Kidney tubule cell (primary cell): Measurements from ENCODE around the gene ILDR2.

ENCODE experiments used
- DNase-seq: peaks from one replicate; pipeline ENCODE4 v3.0.0-alpha.2; 2018; ENCODE audit warnings: low spot score

ILDR2 gene

DNA sequence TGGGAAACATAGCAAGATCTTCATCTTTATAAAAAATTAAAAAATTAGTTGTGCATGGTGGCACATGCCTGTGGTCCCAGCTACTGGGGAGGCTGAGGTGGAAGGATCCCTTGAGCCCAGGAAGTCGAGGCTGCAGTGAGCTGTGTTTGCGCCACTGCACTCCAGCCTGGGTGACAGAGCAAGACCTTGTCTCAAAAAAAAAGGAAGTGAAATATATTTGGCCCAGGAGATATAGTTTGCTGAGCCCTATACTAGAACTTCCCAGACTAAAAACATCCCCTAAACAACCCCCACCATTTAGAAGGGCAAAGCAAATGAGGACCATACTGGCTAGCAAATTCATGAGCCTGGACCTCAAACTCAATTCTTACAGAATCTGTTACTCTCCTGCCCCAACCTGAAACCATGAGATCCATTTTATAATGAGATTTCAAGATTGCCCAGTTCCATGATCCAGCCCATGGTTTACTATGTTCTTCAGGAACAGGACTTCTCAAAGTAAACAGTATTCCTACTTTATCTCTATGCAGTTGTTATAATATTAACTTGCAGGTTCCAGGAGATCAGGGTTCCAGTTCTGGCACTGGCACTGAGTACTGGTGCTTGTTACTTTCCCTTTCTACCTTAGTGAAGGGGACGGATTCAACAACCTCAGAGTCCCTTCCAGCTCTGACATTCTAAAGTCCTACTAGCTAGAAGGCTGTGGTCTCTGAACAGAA is 50.4 kb downstream of the ILDR2 start:
- peak; percentile 42 for DNase-seq

DNA sequence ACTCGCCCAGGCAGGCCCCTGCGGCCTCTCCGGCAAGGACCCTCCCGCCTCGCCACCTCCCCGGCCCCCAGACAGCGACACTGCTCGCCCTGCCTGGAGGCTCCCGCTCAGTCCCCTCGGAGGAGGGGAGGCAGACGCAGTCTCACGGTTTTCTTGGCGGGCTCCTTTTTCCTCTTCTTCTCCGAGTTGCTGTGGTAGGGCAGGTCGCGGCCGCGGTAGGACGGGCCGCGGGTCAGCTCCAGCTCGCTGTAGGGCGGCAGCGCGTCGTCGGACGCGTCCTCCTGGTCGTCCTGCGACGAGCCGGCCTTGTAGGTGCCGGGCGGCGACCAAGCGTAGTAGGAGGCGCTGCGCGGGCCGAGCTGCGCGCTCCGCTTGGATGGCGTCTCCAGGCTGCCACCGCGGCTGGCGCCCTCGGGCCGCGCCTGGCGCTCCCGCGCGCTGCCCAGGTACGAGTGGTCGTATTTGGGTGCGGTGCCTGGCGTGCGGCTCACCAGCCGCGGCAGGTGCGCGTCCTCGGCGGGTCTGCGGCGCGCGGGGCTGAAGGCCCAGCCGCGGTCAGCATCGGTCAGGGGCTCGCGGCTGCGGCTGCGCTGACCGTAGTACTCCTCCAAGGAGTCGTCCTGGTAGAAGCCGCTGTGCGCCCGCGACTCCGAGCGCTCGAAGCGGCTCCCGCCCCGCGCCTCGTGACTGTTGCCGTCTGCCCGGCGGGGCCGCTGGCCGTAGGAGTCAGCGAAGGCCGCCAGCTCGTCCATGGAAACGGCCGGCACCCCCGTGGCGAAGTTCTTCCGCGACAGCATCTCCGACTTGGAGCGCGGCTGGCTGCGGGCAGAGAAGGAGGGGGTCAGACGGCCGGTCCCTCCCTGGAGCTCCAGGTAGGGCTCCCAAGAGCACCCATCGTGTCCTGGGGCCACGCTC is 54.5 kb downstream of the ILDR2 start:
- DNase-seq = peak; percentile 45

DNA sequence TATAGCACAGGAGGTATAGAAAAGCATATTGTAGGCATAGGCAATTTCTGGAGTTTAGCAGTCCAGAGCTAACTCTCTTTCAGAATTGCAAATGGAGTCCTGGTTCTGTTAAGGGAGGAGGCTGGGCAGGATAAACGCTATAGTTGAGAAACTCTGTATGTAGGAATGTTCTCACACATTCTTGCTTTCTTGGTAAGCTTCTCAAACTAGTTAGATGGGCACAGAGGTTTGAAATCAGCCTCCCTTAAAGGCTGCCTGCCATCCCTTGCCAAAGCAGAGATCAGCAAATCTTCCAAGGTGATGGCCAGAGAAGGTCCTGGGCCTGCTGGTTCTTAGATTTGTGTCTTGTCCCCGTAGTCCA is 56.4 kb downstream of the ILDR2 start:
- no peak for DNase-seq

DNA sequence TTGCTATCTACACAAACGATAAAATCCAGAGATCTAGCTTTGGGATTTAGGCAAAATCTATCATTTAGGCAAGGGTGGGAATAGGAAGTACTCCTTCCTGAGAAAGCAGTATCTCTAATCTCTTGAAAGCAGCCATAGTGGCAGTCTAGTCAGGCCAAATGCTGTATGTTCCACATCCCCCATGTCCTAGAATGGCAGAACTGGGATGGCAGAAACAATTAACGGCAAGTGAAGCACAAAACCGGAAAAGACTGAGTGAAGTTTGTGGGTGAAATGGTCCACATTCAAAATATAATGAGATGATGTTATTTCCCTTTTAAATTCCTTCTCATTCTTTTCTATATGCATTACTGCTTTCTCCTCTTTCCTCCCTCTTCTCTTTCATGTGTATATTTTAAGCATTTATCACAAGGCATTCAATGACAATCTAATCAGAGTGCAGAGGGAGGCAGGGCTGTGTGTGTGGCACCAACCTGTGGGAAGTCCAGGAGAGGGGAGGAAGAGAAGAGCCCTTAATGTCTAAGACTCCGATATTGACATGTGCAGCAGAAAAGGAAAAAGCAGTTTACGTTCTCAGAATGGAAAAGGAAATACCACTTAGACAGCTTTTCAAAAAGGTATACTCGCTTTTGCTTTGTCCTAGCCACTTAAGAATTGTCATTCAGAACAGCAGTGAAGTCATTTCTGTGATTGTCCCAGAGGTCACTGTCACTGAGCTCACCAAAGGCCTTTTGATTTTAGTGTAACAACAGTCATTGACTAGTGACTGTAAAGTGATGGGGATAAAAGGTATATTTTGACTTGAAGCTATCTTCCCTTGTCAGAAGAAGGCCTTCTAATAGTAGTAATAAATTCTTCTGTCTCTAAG is 57.0 kb downstream of the ILDR2 start:
- DNase-seq = no peak

DNA sequence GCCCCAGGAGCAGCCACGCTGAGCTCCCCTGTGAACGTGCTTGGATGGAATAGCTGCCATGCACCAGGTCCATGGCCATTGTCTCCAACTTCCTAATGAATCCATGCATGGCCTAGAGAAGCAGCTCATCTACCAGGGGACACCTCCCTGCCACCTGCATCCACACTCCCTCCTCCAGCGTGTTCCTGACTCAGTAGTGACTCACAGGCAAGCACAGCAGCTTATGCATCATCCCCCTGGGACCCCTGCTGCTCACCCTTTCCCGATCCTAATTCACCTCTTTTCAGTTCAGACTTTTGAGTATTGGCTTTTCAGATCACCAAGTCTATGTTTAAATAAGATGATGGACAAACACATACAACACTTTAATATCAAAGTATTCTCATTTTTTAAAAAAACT is 59.4 kb downstream of the ILDR2 start:
- peak; percentile 64 for DNase-seq

DNA sequence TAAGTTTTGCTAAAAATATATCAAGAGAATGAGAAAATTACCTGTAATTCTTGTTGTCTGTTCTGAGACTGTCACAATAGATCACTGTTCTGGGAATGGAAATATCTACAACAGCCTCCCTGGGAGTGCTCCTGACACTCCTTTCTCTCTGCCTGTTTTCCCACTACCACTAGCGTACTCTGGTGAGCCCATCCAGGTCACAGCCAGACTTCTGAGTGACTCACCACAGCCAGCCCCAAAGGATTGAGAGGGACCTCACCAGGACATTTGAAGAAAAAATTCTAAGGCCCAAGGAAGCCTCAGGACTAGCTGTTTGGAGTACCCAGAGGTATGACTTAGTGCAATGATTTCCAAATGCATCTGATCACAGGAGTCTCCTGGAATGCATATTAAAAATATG is 60.3 kb downstream of the ILDR2 start:
- DNase-seq = no peak

DNA sequence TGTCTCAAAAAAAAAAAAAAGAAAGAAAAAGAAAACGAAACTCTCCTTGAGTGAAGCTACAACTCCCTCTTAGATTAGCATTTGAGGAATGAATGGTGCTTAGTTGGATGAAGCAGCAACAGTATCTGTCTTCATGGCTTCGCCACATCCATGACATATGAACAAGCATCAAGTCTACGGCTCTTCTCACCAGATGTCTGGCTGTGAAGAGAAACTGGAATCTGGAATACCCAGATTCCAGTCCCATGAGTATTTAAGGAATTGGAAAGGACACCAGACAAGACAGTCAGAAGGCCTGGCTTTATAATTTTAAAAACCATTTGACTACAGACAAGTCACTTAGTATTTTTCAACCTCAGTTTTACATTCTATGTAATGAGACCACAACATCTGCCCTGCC is 61.2 kb downstream of the ILDR2 start:
- peak; percentile 21 for DNase-seq

DNA sequence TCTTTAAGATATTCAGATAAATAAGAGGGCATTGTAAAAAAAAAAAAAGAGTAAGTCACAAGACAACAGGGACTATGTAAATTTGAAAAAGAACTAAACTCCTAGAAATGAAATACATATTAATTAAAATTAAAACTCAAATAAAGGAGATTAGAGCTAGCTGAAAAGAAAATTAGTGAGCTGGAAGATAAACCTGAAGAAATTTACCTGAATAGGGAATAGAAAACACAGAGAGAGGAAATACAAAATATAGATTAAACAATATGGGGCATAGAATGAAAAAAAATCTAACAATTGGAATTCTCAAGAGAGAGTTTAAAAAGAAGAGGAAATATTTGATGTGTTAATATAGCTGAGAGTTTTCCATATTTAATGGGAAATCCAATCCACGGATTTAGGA is 63.7 kb downstream of the ILDR2 start:
- no peak for DNase-seq

DNA sequence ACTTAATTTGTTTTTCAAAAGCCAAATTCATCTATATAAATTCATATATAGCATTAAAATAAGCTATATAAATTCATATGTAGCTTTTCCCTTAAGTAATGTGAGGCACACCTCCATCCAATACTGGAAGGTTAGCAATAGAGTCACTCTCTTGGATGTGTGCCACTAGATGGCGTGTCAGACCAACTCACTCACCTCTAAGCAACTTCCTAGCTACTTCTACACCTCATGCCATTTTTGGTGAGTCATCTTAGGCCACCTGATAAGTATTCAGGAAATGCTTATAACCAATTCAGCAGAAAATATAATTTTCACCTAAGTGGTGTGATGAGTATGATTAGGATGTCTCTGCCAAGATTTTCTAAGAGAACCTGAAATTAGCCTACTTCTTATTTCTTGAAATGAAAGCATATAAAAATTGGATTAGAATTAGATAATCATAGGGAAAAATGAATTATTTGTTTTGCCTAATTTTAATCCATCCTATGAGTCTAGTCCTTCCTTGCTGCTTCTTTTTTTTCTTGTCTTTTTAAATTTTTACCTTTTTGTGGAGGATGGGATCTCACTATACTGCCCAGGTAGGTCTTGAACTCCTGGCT is 64.8 kb downstream of the ILDR2 start:
- peak; percentile 94 for DNase-seq

DNA sequence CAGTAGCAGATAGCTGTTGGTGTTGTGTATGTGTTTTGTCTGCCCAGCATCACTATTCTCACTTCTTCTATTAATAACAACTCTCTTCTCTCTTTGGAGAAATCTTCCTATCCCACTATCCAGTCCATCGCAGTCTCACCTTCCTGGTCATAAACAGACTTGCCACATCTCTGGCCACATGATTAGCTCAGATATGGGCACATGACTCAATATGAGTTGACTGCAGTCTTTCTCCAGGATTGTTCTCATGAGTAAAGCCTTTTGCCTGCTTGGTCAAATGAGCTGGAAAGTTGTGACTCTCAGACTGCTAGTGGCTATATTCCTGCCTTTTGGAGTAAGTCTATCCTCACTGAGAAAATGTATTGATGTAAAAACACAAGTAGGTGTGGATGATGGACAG is 66.4 kb downstream of the ILDR2 start:
- DNase-seq = peak; percentile 71

DNA sequence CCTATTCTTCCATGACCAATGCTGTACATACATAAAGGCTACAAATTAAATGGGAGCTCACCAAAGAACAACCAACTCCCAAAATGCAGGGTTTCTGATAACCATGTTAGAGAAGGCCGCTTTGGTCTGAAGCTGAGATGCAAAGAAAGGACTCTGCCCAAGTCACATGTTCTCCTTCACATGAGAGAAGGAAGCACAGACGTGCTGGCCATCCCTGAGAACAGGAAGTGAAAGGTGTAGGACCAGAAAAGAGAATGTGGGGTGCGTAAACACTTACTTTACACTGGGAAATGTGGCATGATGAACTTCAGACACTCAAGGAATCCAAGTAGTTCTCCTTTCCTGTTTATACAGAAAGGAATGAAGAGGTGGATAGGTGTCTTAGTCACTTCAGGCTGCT is 67.6 kb downstream of the ILDR2 start:
- no peak for DNase-seq

DNA sequence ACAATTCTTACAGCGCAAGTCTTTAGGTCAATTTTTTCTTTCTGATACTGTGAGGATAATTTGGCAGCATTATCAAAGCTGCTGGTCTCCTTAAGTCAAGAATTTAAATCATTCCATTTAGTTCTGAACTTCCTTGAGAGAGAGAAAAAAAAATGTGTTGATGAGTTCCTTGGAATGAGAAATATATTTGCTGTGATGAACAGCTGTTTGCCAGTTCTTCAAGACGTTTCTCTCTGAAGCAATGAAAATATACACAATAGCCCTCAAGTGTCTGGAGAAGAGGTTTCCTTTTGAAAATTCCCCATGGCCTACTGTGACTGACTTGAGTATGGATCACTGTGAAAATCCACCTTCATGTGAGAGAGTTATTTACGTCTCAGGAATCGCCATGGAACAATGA is 68.3 kb downstream of the ILDR2 start:
- no peak for DNase-seq

DNA sequence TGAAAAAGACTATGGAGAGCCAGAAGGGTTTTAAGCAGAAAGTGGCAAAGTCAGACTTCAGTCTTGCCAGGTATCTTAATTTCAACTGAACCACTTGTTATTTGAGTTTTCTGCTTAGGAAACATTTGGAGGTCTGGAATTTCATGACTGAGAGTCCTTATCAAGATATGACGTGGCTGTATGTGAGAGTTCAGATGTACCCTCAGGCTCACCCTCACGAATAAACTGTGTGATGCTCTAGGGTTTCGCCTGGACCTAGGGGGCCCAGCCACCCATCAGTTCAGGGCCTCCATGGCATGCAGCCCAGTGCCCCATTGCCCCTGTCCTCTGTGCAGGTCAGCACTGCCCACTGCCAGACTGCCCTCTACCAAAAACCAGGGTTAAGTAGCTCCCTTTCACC is 68.7 kb downstream of the ILDR2 start:
- no peak for DNase-seq

DNA sequence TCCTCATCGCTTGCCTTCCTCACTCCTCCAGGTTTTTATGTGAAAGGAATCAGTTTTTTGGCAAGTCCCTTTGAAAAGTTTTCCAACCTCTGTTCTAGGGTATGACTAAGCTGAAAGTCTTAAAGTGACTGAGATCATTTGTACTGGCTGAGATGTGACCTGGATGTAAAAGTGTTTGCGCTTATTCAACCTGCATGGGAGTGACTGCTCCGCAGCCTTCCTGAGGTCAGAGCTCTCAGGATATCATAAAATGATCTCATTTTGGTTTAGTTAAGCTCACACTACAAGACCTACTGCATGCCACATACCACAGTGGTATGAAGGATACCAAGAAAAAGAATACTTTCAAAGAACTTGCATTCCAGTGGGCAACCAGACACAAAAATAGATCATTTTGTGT is 69.4 kb downstream of the ILDR2 start:
- peak; percentile 91 for DNase-seq

DNA sequence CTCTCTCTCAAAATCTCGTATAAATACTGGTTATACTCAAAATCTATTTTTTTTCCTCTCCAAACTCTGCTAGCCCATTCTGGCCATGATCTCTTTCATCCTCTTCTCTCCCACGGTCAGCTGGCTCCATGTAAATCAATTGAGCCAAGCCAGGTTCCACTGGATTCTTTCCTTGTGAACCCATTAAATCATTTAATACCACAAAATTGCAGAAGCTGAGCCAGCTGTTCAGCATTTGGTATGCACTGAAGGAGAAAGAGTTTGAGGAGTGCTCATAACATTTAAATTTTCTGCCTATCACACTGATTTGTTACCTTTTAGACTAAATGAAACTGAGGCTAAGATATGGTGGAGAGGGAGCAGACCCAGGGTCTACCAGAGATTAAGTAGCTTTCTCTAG is 70.2 kb downstream of the ILDR2 start:
- DNase-seq = no peak

DNA sequence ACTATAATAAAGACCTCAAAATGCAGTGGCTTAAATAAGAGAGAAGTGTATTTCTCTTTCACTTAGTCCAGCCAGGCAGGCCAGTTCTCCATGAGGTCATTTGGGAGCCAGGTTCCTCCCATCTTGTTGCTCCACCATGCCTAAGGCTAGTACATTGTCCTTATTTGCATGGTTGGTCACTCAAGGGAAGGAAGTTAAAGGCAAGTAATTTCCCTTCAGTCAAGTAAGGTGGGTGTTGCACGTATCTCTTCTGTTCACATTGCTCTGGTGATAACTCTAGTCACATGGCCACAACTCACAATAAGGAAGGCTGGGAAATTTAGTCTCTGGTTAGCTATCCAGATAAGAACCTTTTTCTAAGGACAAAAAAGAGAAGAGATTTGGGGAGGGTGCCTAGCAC is 72.1 kb downstream of the ILDR2 start:
- DNase-seq = peak; percentile 73

DNA sequence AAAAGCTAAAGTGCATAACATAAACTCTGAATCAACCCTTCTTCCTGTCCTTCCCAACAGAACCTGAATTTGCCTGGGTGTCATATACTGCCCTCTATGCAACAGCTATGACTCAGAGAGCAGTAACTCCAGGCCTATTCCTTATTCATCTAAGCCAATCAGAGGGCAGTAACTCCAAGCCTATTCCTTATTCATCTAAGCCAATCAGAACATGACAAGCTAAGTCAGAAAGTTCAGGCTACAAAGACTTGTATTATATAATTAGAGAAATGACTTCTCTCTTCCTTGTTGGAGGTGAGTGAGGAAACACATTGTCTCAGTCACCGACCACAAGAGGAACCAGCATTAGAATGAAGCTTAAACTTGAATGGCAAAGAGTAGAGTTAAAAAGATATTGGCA is 73.1 kb downstream of the ILDR2 start:
- DNase-seq = peak; percentile 90

DNA sequence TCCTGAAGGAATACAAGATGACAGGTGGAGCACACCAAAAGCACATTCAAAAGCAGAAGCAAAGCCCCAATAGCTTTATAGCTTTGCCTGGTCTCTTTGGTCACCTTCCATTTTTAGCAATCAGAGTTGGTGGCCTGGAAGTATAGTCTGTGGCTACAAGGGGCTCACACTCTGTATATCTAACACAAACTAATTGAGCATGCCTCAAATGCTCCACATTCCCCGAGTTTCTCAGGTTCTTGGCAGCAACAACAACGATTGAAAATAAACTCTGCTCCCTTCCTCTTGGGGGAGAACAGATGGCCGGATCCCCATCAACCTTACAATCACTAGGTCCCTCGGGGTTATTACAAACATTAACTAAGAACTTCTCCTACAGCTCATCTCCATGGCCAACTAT is 74.4 kb downstream of the ILDR2 start:
- no peak for DNase-seq

DNA sequence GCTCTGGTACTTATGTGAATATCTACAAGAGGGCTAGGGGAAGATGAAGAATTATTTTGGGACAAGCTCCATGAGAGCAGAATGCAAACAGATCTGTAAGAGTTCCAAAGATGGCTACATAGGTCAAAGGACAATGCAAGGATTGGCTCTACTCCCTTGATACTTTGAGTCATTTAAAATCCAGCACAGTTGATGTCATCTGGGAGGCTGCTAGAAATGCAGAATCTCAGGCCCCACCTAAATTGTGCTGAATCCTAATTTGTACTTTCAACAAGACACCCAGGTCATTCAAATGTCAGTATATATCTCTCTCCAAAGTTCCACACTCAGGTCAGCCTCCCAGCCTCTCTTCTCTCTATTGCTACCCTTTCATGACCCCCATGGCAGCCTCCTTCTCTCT is 75.6 kb downstream of the ILDR2 start:
- no peak for DNase-seq

DNA sequence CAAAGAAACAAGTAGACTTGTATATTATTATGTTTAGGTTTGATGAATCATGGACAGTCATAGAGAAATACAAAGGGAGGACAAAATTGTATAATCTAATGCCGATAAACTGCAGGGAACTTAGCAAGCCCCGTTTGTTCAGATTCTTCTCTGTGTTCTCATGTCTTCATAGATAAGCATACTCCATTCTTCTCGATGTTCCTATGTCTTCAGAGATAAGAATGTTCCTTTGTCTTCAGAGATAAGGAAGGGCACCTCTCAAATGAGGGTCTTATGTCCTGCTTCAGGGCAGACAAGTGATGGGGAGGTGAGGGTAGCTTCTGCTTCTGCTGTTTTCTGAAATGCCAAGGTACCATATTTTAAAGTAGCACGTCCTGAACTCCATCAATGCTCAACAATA is 79.6 kb downstream of the ILDR2 start:
- DNase-seq = no peak

DNA sequence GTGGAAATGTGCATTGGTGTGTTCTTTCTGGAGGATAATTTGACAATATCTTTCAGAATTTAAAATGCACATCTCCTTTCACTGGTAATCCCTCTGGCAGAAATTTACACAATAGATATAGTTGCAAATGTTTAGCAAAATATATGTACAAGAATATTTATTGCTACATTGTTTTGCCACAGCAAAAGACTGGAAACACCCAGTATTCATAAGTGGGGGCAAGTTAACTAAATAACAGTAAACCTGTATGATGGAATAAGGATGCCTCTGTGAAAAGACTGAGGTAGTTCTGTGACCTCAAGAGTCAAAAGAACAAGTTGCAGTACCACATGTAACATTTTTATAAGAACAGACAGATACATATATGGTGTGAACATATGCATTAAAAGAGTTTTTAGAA is 85.6 kb downstream of the ILDR2 start:
- DNase-seq = no peak
